GM12874 (cell line): ENCODE measurements around the gene INTS14.

Experiments used
- CTCF ChIP-seq: IDR thresholded peaks from 2 replicates; pipeline ENCODE4 v1.5.1; 2011; ENCODE audit warnings: low read depth, mild to moderate bottlenecking, control low read depth, low read length, moderate library complexity; ENCODE audit not compliant: insufficient read depth

INTS14 gene

GRCh38 chr15:65541231-65541820 lies 69.6 kb downstream of the INTS14 start:
- TF ChIP-seq CTCF = no peak

DNA sequence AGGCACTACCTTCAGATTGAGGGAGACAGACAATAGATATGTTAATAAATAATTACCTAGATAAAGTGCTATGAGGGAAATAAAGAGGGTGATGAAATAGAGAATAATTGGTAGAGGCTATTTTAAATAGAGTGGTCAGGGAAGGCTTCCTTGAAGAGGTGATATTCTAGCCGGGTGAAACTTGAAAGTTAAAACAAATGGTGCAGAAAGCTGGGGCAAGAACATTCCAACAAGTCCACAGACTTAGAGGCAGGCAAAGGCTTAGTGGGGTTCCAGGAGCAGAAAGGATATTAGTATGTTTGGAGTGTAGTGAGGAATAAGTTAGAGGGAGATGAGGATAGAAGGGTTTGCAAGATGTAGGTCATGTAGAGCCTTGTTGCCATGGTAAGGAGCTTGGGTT lies 70.6 kb downstream of the INTS14 start:
- TF ChIP-seq CTCF = no peak

DNA sequence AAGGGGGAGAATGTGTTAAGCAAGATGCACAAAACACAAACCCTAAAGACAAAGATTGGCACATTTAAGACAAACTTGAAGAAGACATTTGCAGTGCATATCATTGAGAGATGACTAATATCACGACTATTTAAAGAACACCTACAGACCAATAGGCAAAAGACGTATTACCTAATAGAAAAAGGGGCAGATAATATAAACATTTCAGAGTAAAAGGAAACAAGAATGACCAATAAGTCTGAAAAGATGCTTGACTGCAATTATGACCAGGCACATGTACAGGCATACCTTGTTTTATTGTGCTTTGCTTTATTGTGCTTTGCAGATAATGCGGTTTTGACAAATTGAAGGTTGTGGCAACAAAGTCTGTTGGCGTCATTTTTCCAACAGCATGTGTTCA lies 75.7 kb downstream of the INTS14 start:
- no peak for TF ChIP-seq CTCF

DNA sequence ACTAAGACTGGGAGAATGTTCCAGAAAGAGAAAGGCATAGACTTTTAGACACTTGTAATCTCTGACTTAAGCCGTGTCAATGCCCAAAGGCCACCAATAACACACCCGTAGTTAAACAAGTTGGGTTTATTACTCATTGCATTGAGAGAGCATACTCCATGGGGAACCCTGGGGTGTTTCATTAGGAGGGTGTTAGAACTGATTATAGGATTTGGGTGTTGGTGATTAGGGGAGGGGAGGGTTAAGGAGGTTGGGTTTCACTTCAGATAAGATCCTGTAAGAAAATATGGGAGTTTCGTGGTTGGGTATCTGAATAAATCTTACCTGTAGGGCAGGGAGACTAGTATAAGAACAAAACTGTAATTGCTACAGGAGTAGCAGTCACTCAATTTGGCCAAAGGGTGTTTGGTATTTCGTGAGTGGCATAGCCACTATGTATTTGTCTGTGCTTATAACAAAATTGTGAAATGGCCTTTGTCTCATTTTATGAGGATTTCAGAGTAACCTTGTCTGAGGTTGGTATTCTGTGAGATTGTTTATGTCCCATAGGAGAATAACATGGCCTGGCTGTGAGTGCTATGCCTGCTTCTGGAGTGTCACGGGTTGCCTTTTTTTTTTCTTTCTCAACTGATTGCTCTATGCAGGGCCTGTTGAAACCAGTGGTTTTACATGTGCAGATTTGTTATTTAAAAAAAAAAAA lies 77.7 kb downstream of the INTS14 start:
- no peak for TF ChIP-seq CTCF

- no peak for TF ChIP-seq CTCF
These were observed 78.2 kb downstream of the INTS14 start for GRCh38 chr15:65532738-65533051.

DNA sequence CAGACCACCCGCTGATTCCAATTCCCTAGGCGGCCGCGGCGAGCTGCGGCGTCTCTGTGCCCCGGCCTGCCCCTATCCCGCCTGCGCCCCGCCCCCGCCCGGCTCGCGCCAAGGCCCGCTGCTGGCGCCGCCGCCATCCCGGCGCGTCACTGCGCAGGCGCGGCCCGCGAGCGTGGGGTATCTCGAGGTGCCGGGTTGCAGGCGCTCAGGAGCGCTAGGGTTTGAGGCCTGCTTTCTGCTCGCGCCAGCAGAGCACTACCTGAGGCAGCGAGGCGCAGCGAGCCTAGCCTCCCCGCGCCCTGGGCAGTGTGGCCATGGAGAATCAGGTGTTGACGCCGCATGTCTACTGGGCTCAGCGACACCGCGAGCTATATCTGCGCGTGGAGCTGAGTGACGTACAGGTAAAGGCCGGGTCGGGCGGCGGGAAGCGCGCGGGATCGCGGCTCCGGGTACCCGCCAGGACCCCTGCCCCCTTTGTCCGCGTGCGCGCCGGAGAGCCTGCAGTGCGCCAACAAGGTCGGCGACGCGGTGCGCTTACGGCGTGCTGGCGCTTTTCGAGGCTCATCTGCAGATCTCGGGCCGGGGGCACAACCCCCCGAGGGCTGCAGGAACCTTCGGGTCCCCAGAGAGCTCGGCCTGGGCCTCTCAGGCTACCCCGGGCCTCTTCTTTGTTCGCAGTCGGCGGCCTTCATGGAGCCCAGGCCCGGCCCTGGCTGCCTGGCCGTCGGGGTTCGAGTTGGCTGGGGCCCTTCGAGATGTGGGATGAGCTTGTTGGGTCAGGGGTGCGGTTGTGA lies 80.4 kb downstream of the INTS14 start, which contains the start of gene HACD3:
Gene HACD3 (plus strand): TSS at position 146 of the 794 bp plus-strand sequence. CDS start 169 bp downstream, at position 315.
- no peak for TF ChIP-seq CTCF

GRCh38 chr15:65529762-65530317 lies 81.1 kb downstream of the INTS14 start:
- TF ChIP-seq CTCF = no peak
